Duodenal mucosa (tissue), 2 donors: ENCODE data around the gene CYTH4.

Experiments used
- H3K27ac ChIP-seq: one replicate; pipeline ENCODE4 v1.7.0; 2013; ENCODE audit warnings: low read depth, low read length
- H3K27me3 ChIP-seq, 2 donors: one replicate each; pipeline ENCODE4 v1.7.0; 2013; ENCODE audit warnings: low read length in 2 of 2, control low read depth in 1 of 2; ENCODE audit not compliant: insufficient read depth in 2 of 2, control insufficient read depth in 1 of 2
- H3K36me3 ChIP-seq, 2 donors: one replicate each; pipeline ENCODE4 v1.7.0; 2013; ENCODE audit warnings: low read length in 2 of 2, control low read depth in 1 of 2; ENCODE audit not compliant: insufficient read depth in 2 of 2, control insufficient read depth in 1 of 2
- H3K4me1 ChIP-seq, 2 donors: one replicate each; pipeline ENCODE4 v1.7.0; 2013; ENCODE audit warnings: low read length in 2 of 2, control low read depth in 1 of 2; ENCODE audit not compliant: insufficient read depth in 2 of 2, control insufficient read depth in 1 of 2
- H3K4me3 ChIP-seq, 2 donors: one replicate each; pipeline ENCODE4 v1.7.0; 2013; ENCODE audit warnings: low read length in 2 of 2, low read depth in 1 of 2
- H3K9ac ChIP-seq, 2 donors: one replicate each; pipeline ENCODE4 v1.7.0; 2013; ENCODE audit warnings: low read length in 2 of 2, low read depth in 1 of 2
- H3K9me3 ChIP-seq, 2 donors: one replicate each; pipeline ENCODE4 v1.7.0; 2013; ENCODE audit warnings: low read length in 2 of 2, control low read depth in 1 of 2; ENCODE audit not compliant: control insufficient read depth in 1 of 2

CYTH4 gene

GRCh38 chr22:37357446-37358075, 75.3 kb downstream of the CYTH4 start:
- H3K27me3 ChIP-seq: peaks cover 5 to 12% of the 10 kb centered on the region in 2 donors
- no peaks in the 10 kb centered on the region for H3K9me3 ChIP-seq
- no peak overlapping the region for H3K27ac ChIP-seq
- no peaks in the 10 kb centered on the region for H3K36me3 ChIP-seq
- no peak overlapping the region for H3K9ac ChIP-seq
- H3K4me1 ChIP-seq: no peaks in the 10 kb centered on the region
- no peak overlapping the region for H3K4me3 ChIP-seq

DNA sequence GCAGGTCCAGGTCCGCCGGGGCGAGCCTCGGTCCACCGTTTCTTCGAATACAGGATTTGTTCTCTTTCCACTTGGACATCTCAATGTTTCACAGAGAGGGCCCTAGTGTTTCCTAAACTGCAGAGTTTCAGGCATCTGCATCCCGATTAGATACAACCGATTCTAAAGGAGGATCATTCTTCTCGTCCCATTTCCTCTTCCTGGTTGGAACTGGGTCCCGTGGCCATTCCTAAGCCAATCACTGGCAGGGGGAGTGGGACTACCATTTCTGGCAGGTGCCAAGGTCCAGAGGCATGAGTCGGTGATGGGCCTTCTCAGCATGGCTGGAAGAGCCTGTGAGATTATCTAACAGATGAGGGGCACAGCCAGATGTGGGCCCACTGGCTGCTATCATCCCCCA, 76.1 kb downstream of the CYTH4 start:
- no peaks in the 10 kb centered on the region for H3K4me1 ChIP-seq
- H3K27me3 ChIP-seq: peaks cover 0 to 5% of the 10 kb centered on the region in 2 donors
- H3K36me3 ChIP-seq: no peaks in the 10 kb centered on the region
- H3K9me3 ChIP-seq: no peaks in the 10 kb centered on the region
- H3K27ac ChIP-seq: no peak overlapping the region
- H3K4me3 ChIP-seq: no peak overlapping the region
- H3K9ac ChIP-seq: no peak overlapping the region

DNA sequence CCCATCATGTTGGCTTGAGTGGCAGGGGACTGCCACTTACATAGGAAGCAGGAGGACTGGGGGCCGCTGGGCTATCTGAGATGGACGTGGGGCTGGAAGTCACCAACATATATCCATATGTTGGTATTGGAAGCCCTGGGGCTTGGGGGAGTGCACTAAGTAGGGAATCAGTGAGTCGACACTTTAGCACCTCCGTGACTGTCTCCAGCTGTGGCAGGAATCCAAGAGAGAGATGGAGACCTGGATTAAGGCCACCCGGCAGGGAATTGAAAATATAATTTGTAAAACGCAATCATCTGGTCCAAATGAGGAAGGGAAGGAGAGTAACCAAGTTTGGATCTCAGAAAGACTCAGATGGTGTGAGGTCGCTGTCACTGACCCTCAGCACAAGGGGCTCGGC, 76.6 kb downstream of the CYTH4 start:
- Histone ChIP-seq H3K4me1 (no peaks in the 10 kb centered on the region), H3K36me3 (no peaks in the 10 kb centered on the region), H3K9me3 (no peaks in the 10 kb centered on the region), H3K9ac (no peak overlapping the region), H3K4me3 (no peak overlapping the region), H3K27ac (no peak overlapping the region), H3K27me3 (peaks cover 0 to 3% of the 10 kb centered on the region in 2 donors)

- Histone ChIP-seq H3K9ac (no peak overlapping the region), H3K27me3 (no peaks in the 10 kb centered on the region), H3K4me3 (no peak overlapping the region), H3K27ac (no peak overlapping the region), H3K4me1 (no peaks in the 10 kb centered on the region), H3K36me3 (no peaks in the 10 kb centered on the region), H3K9me3 (no peaks in the 10 kb centered on the region)
Measured at GRCh38 chr22:37362621-37363020, 80.3 kb downstream of the CYTH4 start.

- Histone ChIP-seq H3K4me1 (no peaks in the 10 kb centered on the region), H3K27me3 (no peaks in the 10 kb centered on the region), H3K9ac (no peak overlapping the region), H3K9me3 (no peaks in the 10 kb centered on the region), H3K27ac (no peak overlapping the region), H3K4me3 (no peak overlapping the region), H3K36me3 (no peaks in the 10 kb centered on the region)
Measured at GRCh38 chr22:37363261-37363992, 81.1 kb downstream of the CYTH4 start.
